H9 (cell line): ENCODE measurements around the gene CSTPP1. TPM values are rescaled to one million over a fixed set of nuclear protein-coding genes. Genes with fewer than 3 reads are reported as not detected.

Source experiments
- DNase-seq: peaks from one replicate; pipeline ENCODE4 v3.0.0-alpha.2; 2017
- H2AFZ ChIP-seq: one replicate; pipeline ENCODE4 v1.6.1; 2013; ENCODE audit warnings: mild to moderate bottlenecking, low read length, control low read depth, moderate library complexity
- H2AK5ac ChIP-seq: 2 replicates; pipeline ENCODE4 v1.6.1; 2013; ENCODE audit warnings: low read length, control low read depth, mixed read lengths; ENCODE audit not compliant: insufficient read length
- H2BK120ac ChIP-seq: one replicate; pipeline ENCODE4 v1.6.1; 2013; ENCODE audit warnings: low read depth, mild to moderate bottlenecking, low read length, control low read depth, inconsistent platforms; ENCODE audit not compliant: poor library complexity, severe bottlenecking
- H2BK12ac ChIP-seq: 2 replicates; pipeline ENCODE4 v1.6.1; 2013; ENCODE audit warnings: low read length, control low read depth, mixed read lengths, low read depth; ENCODE audit not compliant: insufficient read length
- H2BK15ac ChIP-seq: 2 replicates; pipeline ENCODE4 v1.6.1; 2013; ENCODE audit warnings: low read depth, low read length, control low read depth
- H2BK20ac ChIP-seq: one replicate; pipeline ENCODE4 v1.6.1; 2013; ENCODE audit warnings: low read depth, mild to moderate bottlenecking, low read length, control low read depth, inconsistent platforms; ENCODE audit not compliant: poor library complexity, severe bottlenecking
- H2BK5ac ChIP-seq: 2 replicates; pipeline ENCODE4 v1.6.1; 2013; ENCODE audit warnings: low read length, control low read depth, mixed read lengths; ENCODE audit not compliant: insufficient read length
- H3K14ac ChIP-seq: 2 replicates; pipeline ENCODE4 v1.6.1; 2013; ENCODE audit warnings: low read length, control low read depth; ENCODE audit not compliant: insufficient read depth
- H3K18ac ChIP-seq: 2 replicates; pipeline ENCODE4 v1.6.1; 2013; ENCODE audit warnings: low read depth, mild to moderate bottlenecking, mixed read lengths, low read length, control low read depth; ENCODE audit not compliant: insufficient read length
- H3K23ac ChIP-seq: 2 replicates; pipeline ENCODE4 v1.6.1; 2013; ENCODE audit warnings: low read length, control low read depth, mixed read lengths, low read depth; ENCODE audit not compliant: insufficient read length
- H3K23me2 ChIP-seq: 2 replicates; pipeline ENCODE4 v1.6.1; 2013; ENCODE audit warnings: low read depth, mild to moderate bottlenecking, mixed read lengths, low read length, control low read depth; ENCODE audit not compliant: insufficient read length, poor library complexity, severe bottlenecking
- H3K27ac ChIP-seq: 2 replicates; pipeline ENCODE4 v1.5.1; 2013; ENCODE audit warnings: low read length, control low read depth, mixed read lengths, low read depth; ENCODE audit not compliant: insufficient read length
- H3K27me3 ChIP-seq: 2 replicates; pipeline ENCODE4 v1.6.1; 2013; ENCODE audit warnings: low read length, control low read depth, inconsistent platforms; ENCODE audit not compliant: insufficient read depth
- H3K4ac ChIP-seq: 2 replicates; pipeline ENCODE4 v1.6.1; 2013; ENCODE audit warnings: low read depth, mild to moderate bottlenecking, control low read depth, inconsistent platforms, low read length, moderate library complexity
- H3K4me1 ChIP-seq: 2 replicates; pipeline ENCODE4 v1.6.1; 2013; ENCODE audit warnings: low read length, control low read depth, inconsistent platforms; ENCODE audit not compliant: insufficient read depth
- H3K4me2 ChIP-seq: 2 replicates; pipeline ENCODE4 v1.6.1; 2013; ENCODE audit warnings: low read length, control low read depth, mixed read lengths; ENCODE audit not compliant: insufficient read length, insufficient read depth
- H3K56ac ChIP-seq: 2 replicates; pipeline ENCODE4 v1.6.1; 2013; ENCODE audit warnings: low read depth, mild to moderate bottlenecking, mixed read lengths, low read length, control low read depth; ENCODE audit not compliant: insufficient read length
- H3K79me1 ChIP-seq: 2 replicates; pipeline ENCODE4 v1.6.1; 2013; ENCODE audit warnings: low read depth, mild to moderate bottlenecking, moderate library complexity, low read length, control low read depth, inconsistent platforms; ENCODE audit not compliant: insufficient read depth, poor library complexity, severe bottlenecking
- H3K79me2 ChIP-seq: 2 replicates; pipeline ENCODE4 v1.6.1; 2013; ENCODE audit warnings: low read length, control low read depth, inconsistent platforms; ENCODE audit not compliant: insufficient read depth
- H3K9ac ChIP-seq: 2 replicates; pipeline ENCODE4 v1.6.1; 2013; ENCODE audit warnings: low read length, control low read depth, mixed read lengths; ENCODE audit not compliant: insufficient read length; ENCODE audit errors: extremely low read depth
- H3K9me3 ChIP-seq: one replicate; pipeline ENCODE4 v1.6.1; 2013; ENCODE audit warnings: low read depth, low read length, inconsistent platforms; ENCODE audit not compliant: control insufficient read depth
- H3T11ph ChIP-seq: one replicate; pipeline ENCODE4 v1.6.1; 2013; ENCODE audit warnings: mild to moderate bottlenecking, low read length, control low read depth, inconsistent platforms
- H4K20me1 ChIP-seq: one replicate; pipeline ENCODE4 v1.6.1; 2013; ENCODE audit not compliant: control insufficient read depth, insufficient read length, insufficient read depth
- H4K5ac ChIP-seq: 2 replicates; pipeline ENCODE4 v1.6.1; 2013; ENCODE audit warnings: low read depth, mild to moderate bottlenecking, mixed read lengths, low read length, control low read depth; ENCODE audit not compliant: insufficient read length
- H4K8ac ChIP-seq: replicated peaks from 2 replicates; pipeline ENCODE4 v1.6.1; 2013; ENCODE audit warnings: low read length, control low read depth, mixed read lengths, low read depth; ENCODE audit not compliant: insufficient read length
- H4K91ac ChIP-seq: 2 replicates; pipeline ENCODE4 v1.6.1; 2013; ENCODE audit warnings: low read depth, mild to moderate bottlenecking, moderate library complexity, mixed read lengths, low read length, control low read depth; ENCODE audit not compliant: insufficient read length
- H3K27ac Mint-ChIP-seq, 3 experiments: 2 replicates in 2 of 3; 3 replicates in 1 of 3; pipeline ENCODE4 v1.8.0; 2020 to 2021; ENCODE audit warnings: mixed read lengths in 3 of 3, mild to moderate bottlenecking in 1 of 3, moderate library complexity in 1 of 3
- H3K27me3 Mint-ChIP-seq: 2 replicates; pipeline ENCODE4 v1.8.0; 2021; ENCODE audit warnings: low read depth, mild to moderate bottlenecking, moderate library complexity, mixed read lengths
- H3K36me3 Mint-ChIP-seq, 3 experiments: 2 replicates in 2 of 3; 3 replicates in 1 of 3; pipeline ENCODE4 v1.8.0; 2020 to 2021; ENCODE audit warnings: low read depth in 3 of 3, mixed read lengths in 3 of 3; ENCODE audit not compliant: insufficient read depth in 1 of 3
- H3K4me1 Mint-ChIP-seq, 2 experiments: 2 replicates each; pipeline ENCODE4 v1.8.0; 2020; ENCODE audit warnings: mixed read lengths in 2 of 2
- H3K4me3 Mint-ChIP-seq, 2 experiments: 2 replicates in 1 of 2; 3 replicates in 1 of 2; pipeline ENCODE4 v1.8.0; 2020 to 2021; ENCODE audit warnings: mild to moderate bottlenecking in 2 of 2, mixed read lengths in 2 of 2, moderate library complexity in 1 of 2
- H3K9me3 Mint-ChIP-seq, 2 experiments: 2 replicates in 1 of 2; 3 replicates in 1 of 2; pipeline ENCODE4 v1.8.0; 2020; ENCODE audit warnings: mild to moderate bottlenecking in 2 of 2, mixed read lengths in 2 of 2, moderate library complexity in 1 of 2
- CTCF ChIP-seq: fragments of 200-600 bp; sonication (generic); conservative IDR thresholded peaks from 3 replicates; pipeline ENCODE4 v1.8.0; 2021; ENCODE audit warnings: antibody characterized with exemption, mild to moderate bottlenecking
- WGBS: extraction: QIAGEN DNeasy Blood & Tissue Kit; methylation state at CpG from one replicate; pipeline ENCODE4 v1.1.7; 2013; ENCODE audit warnings: missing lambda C conversion rate, low lambda C conversion rate, mixed read lengths; ENCODE audit not compliant: insufficient read length; ENCODE audit errors: extremely low coverage; 5-methylcytosine and 5-hydroxymethylcytosine counted together
- total RNA-seq: library from RNA; stranded (reverse); gene quantifications from 2 replicates; pipeline ENCODE4 v1.2.1, GENCODE V29; 2021

The CSTPP1 gene
- total RNA-seq, 1 experiment from 2014 or later: 21.2 TPM

GRCh38 chr11:46984987-46985386 is 48.4 kb downstream of the CSTPP1 start:
- H2BK5ac ChIP-seq: no peak overlapping the region
- no peak overlapping the region for H3K56ac ChIP-seq
- H3K23me2 ChIP-seq: no peaks in the 10 kb centered on the region
- H3K4me2 ChIP-seq: no peak overlapping the region
- H3K23ac ChIP-seq: no peak overlapping the region
- DNase-seq: no peak
- H3K4ac ChIP-seq: no peak overlapping the region
- no peak overlapping the region for H3K27ac ChIP-seq
- no CpG with 5 or more reads among the region's 4 CpGs for WGBS
- H3K27me3 ChIP-seq: no peaks in the 10 kb centered on the region
- H2AFZ ChIP-seq: no peak overlapping the region
- Mint-ChIP-seq H3K36me3 (peaks cover 2 to 15% (median 5%) of the 10 kb centered on the region in 3 experiments; a peak in 6 of 7 replicates), H3K9me3 (no peaks in the 10 kb centered on the region; a peak in 1 of 5 replicates), H3K4me3 (no peak overlapping the region), H3K27me3 (no peaks in the 10 kb centered on the region), H3K4me1 (peaks cover 14 to 16% of the 10 kb centered on the region in 2 experiments), H3K27ac (no peak overlapping the region)
- no peak overlapping the region for H3K18ac ChIP-seq
- no peaks in the 10 kb centered on the region for H3K9me3 ChIP-seq
- no peaks in the 10 kb centered on the region for H4K20me1 ChIP-seq
- H2AK5ac ChIP-seq: no peak overlapping the region
- no peak for TF ChIP-seq CTCF
- H4K91ac ChIP-seq: no peak overlapping the region
- H3K14ac ChIP-seq: no peak overlapping the region
- no peaks in the 10 kb centered on the region for H3K4me1 ChIP-seq
- no peak overlapping the region for H3T11ph ChIP-seq
- no peak overlapping the region for H2BK12ac ChIP-seq
- no peak overlapping the region for H4K8ac ChIP-seq
- no peaks in the 10 kb centered on the region for H3K79me2 ChIP-seq
- no peak overlapping the region for H2BK20ac ChIP-seq
- no peak overlapping the region for H2BK120ac ChIP-seq
- H3K9ac ChIP-seq: no peak overlapping the region
- no peaks in the 10 kb centered on the region for H3K79me1 ChIP-seq
- no peak overlapping the region for H2BK15ac ChIP-seq
- H4K5ac ChIP-seq: no peak overlapping the region
